ENCODE measurements around the gene GTF2E1.

The GTF2E1 gene

GRCh38 chr3:120797857-120798256 lies 55.3 kb downstream of the GTF2E1 start:
- Mint-ChIP-seq H3K27ac (no peak overlapping the region), H3K27me3 (ENCODE audit: low read depth, poor library complexity) (no peaks in the 10 kb centered on the region), H3K4me3 (no peak overlapping the region), H3K36me3 (ENCODE audit: low read depth) (no peaks in the 10 kb centered on the region), H3K9me3 (no peaks in the 10 kb centered on the region), H3K4me1 (peaks cover 4% of the 10 kb centered on the region)
- TF ChIP-seq, protein P1, sequence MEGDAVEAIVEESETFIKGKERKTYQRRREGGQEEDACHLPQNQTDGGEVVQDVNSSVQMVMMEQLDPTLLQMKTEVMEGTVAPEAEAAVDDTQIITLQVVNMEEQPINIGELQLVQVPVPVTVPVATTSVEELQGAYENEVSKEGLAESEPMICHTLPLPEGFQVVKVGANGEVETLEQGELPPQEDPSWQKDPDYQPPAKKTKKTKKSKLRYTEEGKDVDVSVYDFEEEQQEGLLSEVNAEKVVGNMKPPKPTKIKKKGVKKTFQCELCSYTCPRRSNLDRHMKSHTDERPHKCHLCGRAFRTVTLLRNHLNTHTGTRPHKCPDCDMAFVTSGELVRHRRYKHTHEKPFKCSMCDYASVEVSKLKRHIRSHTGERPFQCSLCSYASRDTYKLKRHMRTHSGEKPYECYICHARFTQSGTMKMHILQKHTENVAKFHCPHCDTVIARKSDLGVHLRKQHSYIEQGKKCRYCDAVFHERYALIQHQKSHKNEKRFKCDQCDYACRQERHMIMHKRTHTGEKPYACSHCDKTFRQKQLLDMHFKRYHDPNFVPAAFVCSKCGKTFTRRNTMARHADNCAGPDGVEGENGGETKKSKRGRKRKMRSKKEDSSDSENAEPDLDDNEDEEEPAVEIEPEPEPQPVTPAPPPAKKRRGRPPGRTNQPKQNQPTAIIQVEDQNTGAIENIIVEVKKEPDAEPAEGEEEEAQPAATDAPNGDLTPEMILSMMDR (IDR thresholded peaks at IDR 0.05), result no peak
- no peak for DNase-seq

DNA sequence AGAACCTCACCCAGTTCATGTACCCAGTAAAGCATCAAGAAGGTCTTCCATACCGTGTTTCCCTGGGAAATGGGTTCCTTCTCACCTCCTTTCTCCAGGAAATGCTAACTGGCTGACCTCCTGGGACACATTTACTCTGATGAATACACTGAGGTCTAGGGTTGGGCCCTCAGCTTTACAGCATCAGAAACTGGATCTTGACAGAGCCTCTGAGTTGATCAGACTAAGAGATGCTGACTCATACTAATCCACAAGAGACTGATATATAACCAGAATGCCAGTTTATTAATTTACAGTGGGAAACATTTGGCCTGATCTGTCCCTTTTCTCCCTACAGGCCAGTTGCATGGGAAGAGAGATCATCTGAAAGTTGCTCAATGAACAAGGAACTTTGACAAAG lies 55.8 kb downstream of the GTF2E1 start:
- Mint-ChIP-seq H3K4me1 (peaks cover 4% of the 10 kb centered on the region), H3K9me3 (no peaks in the 10 kb centered on the region), H3K27ac (no peak overlapping the region), H3K36me3 (ENCODE audit: low read depth) (no peaks in the 10 kb centered on the region), H3K4me3 (no peak overlapping the region), H3K27me3 (ENCODE audit: low read depth, poor library complexity) (no peaks in the 10 kb centered on the region)
- TF ChIP-seq, protein P1 (IDR thresholded peaks at IDR 0.05), result no peak
- no peak for DNase-seq

DNA sequence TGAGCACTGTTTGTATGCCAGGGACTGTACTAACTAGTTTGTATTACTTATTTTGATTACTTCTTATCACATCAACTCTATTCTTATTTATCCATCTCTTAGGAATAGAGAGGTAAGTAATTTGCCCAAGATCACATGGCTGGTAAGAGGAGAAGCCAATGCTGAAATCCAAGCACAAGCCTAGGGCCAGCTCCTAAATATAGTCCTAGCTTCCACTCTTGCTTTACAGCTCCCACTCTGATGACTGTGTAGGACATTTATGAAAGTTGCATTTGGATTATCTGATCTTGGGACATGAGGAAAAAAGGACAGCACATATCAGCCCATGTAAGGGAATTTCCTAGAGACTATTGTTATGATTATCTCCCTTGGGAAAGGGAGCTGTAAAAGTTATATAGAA lies 58.1 kb downstream of the GTF2E1 start:
- Mint-ChIP-seq H3K27me3 (ENCODE audit: low read depth, poor library complexity) (no peaks in the 10 kb centered on the region), H3K4me3 (no peak overlapping the region), H3K27ac (no peak overlapping the region), H3K4me1 (peaks cover 4% of the 10 kb centered on the region), H3K36me3 (ENCODE audit: low read depth) (no peaks in the 10 kb centered on the region), H3K9me3 (no peaks in the 10 kb centered on the region)
- no peak for DNase-seq
- TF ChIP-seq, protein P1 (IDR thresholded peaks at IDR 0.05), result no peak

- H3K36me3 Mint-ChIP-seq (ENCODE audit: low read depth), result no peaks in the 10 kb centered on the region
- no peak overlapping the region for H3K27ac Mint-ChIP-seq
- H3K27me3 Mint-ChIP-seq (ENCODE audit: low read depth, poor library complexity), result no peaks in the 10 kb centered on the region
- DNase-seq, result no peak
- TF ChIP-seq, protein P1 (IDR thresholded peaks at IDR 0.05), result no peak
- no peaks in the 10 kb centered on the region for H3K9me3 Mint-ChIP-seq
- H3K4me1 Mint-ChIP-seq, result peaks cover 4% of the 10 kb centered on the region
- no peak overlapping the region for H3K4me3 Mint-ChIP-seq
Observed at GRCh38 chr3:120801484-120801883, 58.9 kb downstream of the GTF2E1 start.

DNA sequence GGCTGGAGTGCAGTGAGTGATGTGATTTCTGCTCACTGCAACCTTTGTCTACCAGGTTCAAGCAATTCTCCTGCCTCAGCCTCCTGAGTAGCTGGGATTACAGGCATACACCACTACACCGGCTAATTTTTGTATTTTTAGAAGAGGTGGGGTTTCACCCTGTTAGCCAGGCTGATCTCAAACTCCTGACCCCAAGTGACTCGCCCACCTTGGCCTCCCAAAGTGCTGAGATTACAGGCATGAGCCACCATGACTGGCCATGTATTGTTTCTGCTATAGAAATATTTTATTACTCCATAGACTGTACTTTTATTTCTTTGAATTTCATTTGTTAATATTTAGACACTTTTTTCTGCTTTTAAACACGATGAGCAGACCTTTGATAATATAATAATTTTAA lies 60.4 kb downstream of the GTF2E1 start:
- Mint-ChIP-seq H3K9me3 (no peaks in the 10 kb centered on the region), H3K27ac (no peak overlapping the region), H3K4me1 (no peaks in the 10 kb centered on the region), H3K27me3 (ENCODE audit: low read depth, poor library complexity) (no peaks in the 10 kb centered on the region), H3K36me3 (ENCODE audit: low read depth) (no peaks in the 10 kb centered on the region), H3K4me3 (no peak overlapping the region)
- TF ChIP-seq, protein P1 (IDR thresholded peaks at IDR 0.05), result no peak
- no peak for DNase-seq

- no peak for DNase-seq
- Mint-ChIP-seq H3K4me1 (peaks cover 24% of the 10 kb centered on the region), H3K27ac (no peak overlapping the region), H3K36me3 (ENCODE audit: low read depth) (no peaks in the 10 kb centered on the region), H3K9me3 (no peaks in the 10 kb centered on the region), H3K4me3 (no peak overlapping the region), H3K27me3 (ENCODE audit: low read depth, poor library complexity) (peaks cover 3% of the 10 kb centered on the region)
- TF ChIP-seq, protein P1 (IDR thresholded peaks at IDR 0.05), result no peak
Observed at GRCh38 chr3:120816728-120817127, 74.2 kb downstream of the GTF2E1 start.
